ENCODE measurements around the gene ZIC5.

Gene ZIC5

GRCh38 chr13:99976575-99976974, 5.0 kb upstream of the ZIC5 start:
- in situ Hi-C loops (cut with MboI; ENCODE audit: low sequenced_read_pairs): no loop called here

- in situ Hi-C loops (cut with MboI; ENCODE audit: low sequenced_read_pairs): no loop called here
These were observed 4.1 kb upstream of the ZIC5 start for GRCh38 chr13:99975626-99976025.

- in situ Hi-C loops (cut with MboI; ENCODE audit: low sequenced_read_pairs): no loop called here
These were observed 3.5 kb upstream of the ZIC5 start for GRCh38 chr13:99974939-99975561.

- in situ Hi-C loops (cut with MboI; ENCODE audit: low sequenced_read_pairs): no loop called here
These were observed 2.9 kb upstream of the ZIC5 start for GRCh38 chr13:99974296-99974938.

GRCh38 chr13:99973808-99974185, 2.2 kb upstream of the ZIC5 start:
- in situ Hi-C loops (cut with MboI; ENCODE audit: low sequenced_read_pairs): no loop called here

GRCh38 chr13:99973163-99973807, 1.7 kb upstream of the ZIC5 start:
- in situ Hi-C loops (cut with MboI; ENCODE audit: low sequenced_read_pairs): no loop called here

- in situ Hi-C loops (cut with MboI; ENCODE audit: low sequenced_read_pairs): no loop called here
These were observed 694 bp upstream of the ZIC5 start for GRCh38 chr13:99972190-99972731.

- in situ Hi-C loops (cut with MboI; ENCODE audit: low sequenced_read_pairs): no loop called here
These were observed 654 bp downstream of the ZIC5 start for GRCh38 chr13:99970651-99971575.

- in situ Hi-C loops (cut with MboI; ENCODE audit: low sequenced_read_pairs): no loop called here
These were observed 1.5 kb downstream of the ZIC5 start for GRCh38 chr13:99969919-99970650.

- in situ Hi-C loops (cut with MboI; ENCODE audit: low sequenced_read_pairs): no loop called here
These were observed 2.1 kb downstream of the ZIC5 start for GRCh38 chr13:99969453-99969918.

GRCh38 chr13:99968521-99969452, 2.8 kb downstream of the ZIC5 start:
- in situ Hi-C loops (cut with MboI; ENCODE audit: low sequenced_read_pairs): no loop called here

- in situ Hi-C loops (cut with MboI; ENCODE audit: low sequenced_read_pairs): no loop called here
These were observed 3.6 kb downstream of the ZIC5 start for GRCh38 chr13:99967869-99968520.

- in situ Hi-C loops (cut with MboI; ENCODE audit: low sequenced_read_pairs): no loop called here
These were observed 4.1 kb downstream of the ZIC5 start for GRCh38 chr13:99967498-99967868.

- in situ Hi-C loops (cut with MboI; ENCODE audit: low sequenced_read_pairs): no loop called here
These were observed 5.3 kb downstream of the ZIC5 start for GRCh38 chr13:99966064-99966805.

GRCh38 chr13:99965329-99966000, 6.1 kb downstream of the ZIC5 start:
- in situ Hi-C loops (cut with MboI; ENCODE audit: low sequenced_read_pairs): no loop called here

- in situ Hi-C loops (cut with MboI; ENCODE audit: low sequenced_read_pairs): no loop called here
These were observed 7.7 kb downstream of the ZIC5 start for GRCh38 chr13:99963816-99964339.

GRCh38 chr13:99962242-99962641, 9.3 kb downstream of the ZIC5 start:
- in situ Hi-C loops (cut with MboI; ENCODE audit: low sequenced_read_pairs): no loop called here
